Kidney epithelial cell (primary cell): ENCODE measurements around the gene NCOA3. TPM values are rescaled to one million over a fixed set of nuclear protein-coding genes. Genes with fewer than 3 reads are reported as not detected.

Source experiments
- DNase-seq: peaks from one replicate; pipeline ENCODE4 v3.0.0-alpha.2; 2010; ENCODE audit warnings: low read depth
- H3K27me3 ChIP-seq: 2 replicates; pipeline ENCODE4 v1.6.0; 2011; ENCODE audit warnings: low read length; ENCODE audit not compliant: control insufficient read depth, insufficient read depth
- H3K36me3 ChIP-seq: 2 replicates; pipeline ENCODE4 v1.5.1; 2011; ENCODE audit warnings: low read length; ENCODE audit not compliant: control insufficient read depth, insufficient read depth
- H3K4me3 ChIP-seq: 2 replicates; pipeline ENCODE4 v1.5.1; 2011; ENCODE audit warnings: low read depth, mild to moderate bottlenecking, control low read depth, low read length
- total RNA-seq: library from RNA; depleted of rRNA; stranded (reverse); fragments of >200 nt; gene quantifications from 2 replicates; pipeline ENCODE4 v1.2.3, GENCODE V29; 2015
- TF ChIP-seq, protein P1 (sequence below): IDR thresholded peaks from 2 replicates; pipeline ENCODE4 v1.5.1; 2011; ENCODE audit warnings: mild to moderate bottlenecking, moderate library complexity, low read length, control low read depth, inconsistent platforms; ENCODE audit not compliant: insufficient read depth, poor library complexity, severe bottlenecking

Gene NCOA3
- total RNA-seq, 1 donor from 2014 or later = 27.3 TPM

DNA sequence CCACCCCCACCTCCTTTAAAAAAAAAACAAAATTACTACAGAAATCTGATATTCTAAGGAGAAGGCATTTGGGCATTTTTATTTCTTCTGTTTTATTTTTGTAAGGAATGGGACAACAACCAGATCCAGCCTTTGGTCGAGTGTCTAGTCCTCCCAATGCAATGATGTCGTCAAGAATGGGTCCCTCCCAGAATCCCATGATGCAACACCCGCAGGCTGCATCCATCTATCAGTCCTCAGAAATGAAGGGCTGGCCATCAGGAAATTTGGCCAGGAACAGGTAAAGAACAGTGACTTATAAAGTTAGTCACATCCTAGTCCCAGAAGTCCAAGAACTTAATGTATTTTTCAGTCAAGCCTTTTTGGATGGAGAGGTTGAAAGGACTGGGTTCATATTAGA, 150.6 kb downstream of the NCOA3 start:
- H3K36me3 ChIP-seq = no peaks in the 10 kb centered on the region

DNA sequence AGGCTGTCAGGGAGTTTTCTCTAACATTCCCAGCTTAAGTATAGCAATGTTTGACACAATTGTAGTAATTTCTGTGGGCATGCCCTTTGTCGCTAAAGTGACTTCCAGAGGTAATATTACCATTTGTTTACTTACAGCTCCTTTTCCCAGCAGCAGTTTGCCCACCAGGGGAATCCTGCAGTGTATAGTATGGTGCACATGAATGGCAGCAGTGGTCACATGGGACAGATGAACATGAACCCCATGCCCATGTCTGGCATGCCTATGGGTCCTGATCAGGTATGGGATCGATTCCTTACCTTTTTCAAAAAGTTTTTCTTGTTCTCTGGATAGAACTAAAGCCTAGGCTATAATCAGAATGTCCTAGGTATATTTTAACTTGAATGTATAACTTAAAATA, 151.1 kb downstream of the NCOA3 start:
- Histone ChIP-seq H3K27me3 (no peaks in the 10 kb centered on the region), H3K36me3 (no peaks in the 10 kb centered on the region), H3K4me3 (no peak overlapping the region)
- DNase-seq = no peak
- TF ChIP-seq, protein P1, sequence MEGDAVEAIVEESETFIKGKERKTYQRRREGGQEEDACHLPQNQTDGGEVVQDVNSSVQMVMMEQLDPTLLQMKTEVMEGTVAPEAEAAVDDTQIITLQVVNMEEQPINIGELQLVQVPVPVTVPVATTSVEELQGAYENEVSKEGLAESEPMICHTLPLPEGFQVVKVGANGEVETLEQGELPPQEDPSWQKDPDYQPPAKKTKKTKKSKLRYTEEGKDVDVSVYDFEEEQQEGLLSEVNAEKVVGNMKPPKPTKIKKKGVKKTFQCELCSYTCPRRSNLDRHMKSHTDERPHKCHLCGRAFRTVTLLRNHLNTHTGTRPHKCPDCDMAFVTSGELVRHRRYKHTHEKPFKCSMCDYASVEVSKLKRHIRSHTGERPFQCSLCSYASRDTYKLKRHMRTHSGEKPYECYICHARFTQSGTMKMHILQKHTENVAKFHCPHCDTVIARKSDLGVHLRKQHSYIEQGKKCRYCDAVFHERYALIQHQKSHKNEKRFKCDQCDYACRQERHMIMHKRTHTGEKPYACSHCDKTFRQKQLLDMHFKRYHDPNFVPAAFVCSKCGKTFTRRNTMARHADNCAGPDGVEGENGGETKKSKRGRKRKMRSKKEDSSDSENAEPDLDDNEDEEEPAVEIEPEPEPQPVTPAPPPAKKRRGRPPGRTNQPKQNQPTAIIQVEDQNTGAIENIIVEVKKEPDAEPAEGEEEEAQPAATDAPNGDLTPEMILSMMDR = no peak

More for the DNA sequence above, 150.6 kb downstream of the NCOA3 start:
- TF ChIP-seq, protein P1 = no peak
- no peak for DNase-seq
- Histone ChIP-seq H3K27me3 (no peaks in the 10 kb centered on the region), H3K4me3 (no peak overlapping the region)

DNA sequence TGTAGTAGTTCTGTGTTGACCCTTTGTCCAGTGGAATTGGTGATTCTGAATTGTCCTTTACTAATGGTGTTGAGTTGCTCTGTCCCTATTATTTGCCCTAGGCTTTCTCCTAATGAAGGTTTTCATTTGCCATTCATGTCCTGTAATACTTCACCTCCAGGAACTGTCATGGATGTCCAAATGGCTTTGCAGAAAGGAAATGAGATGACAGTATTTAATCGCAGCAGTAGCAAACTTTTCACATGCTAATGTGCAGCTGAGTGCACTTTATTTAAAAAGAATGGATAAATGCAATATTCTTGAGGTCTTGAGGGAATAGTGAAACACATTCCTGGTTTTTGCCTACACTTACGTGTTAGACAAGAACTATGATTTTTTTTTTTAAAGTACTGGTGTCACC, 152.2 kb downstream of the NCOA3 start:
- TF ChIP-seq, protein P1 = no peak
- no peaks in the 10 kb centered on the region for H3K36me3 ChIP-seq
- H3K27me3 ChIP-seq = no peaks in the 10 kb centered on the region
- no peak for DNase-seq
- no peak overlapping the region for H3K4me3 ChIP-seq

DNA sequence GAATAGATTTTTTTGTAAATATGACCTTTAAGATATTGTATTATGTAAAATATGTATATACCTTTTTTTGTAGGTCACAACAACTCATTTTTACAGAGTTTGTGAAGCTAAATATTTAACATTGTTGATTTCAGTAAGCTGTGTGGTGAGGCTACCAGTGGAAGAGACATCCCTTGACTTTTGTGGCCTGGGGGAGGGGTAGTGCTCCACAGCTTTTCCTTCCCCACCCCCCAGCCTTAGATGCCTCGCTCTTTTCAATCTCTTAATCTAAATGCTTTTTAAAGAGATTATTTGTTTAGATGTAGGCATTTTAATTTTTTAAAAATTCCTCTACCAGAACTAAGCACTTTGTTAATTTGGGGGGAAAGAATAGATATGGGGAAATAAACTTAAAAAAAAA, 152.7 kb downstream of the NCOA3 start:
- no peak overlapping the region for H3K4me3 ChIP-seq
- no peak for DNase-seq
- no peaks in the 10 kb centered on the region for H3K27me3 ChIP-seq
- TF ChIP-seq, protein P1 = no peak
- H3K36me3 ChIP-seq = no peaks in the 10 kb centered on the region

DNA sequence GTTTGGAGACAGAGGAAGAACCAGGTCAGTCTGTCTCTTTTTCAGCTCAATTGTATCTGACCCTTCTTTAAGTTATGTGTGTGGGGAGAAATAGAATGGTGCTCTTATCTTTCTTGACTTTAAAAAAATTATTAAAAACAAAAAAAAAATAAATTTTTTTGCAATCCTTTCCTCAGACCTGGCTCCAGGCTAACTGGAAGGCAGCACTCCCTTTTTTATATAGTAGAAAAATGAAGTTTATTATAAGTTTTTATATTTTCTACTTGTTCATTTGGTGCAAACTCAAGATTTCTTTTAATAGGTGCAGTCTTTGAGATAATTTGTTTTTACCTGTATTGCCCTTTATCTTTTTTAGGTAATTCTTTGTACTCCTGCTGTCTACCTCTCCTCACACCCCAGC, 153.9 kb downstream of the NCOA3 start:
- H3K27me3 ChIP-seq = no peaks in the 10 kb centered on the region
- DNase-seq = no peak
- TF ChIP-seq, protein P1 = no peak
- no peak overlapping the region for H3K4me3 ChIP-seq
- no peaks in the 10 kb centered on the region for H3K36me3 ChIP-seq

DNA sequence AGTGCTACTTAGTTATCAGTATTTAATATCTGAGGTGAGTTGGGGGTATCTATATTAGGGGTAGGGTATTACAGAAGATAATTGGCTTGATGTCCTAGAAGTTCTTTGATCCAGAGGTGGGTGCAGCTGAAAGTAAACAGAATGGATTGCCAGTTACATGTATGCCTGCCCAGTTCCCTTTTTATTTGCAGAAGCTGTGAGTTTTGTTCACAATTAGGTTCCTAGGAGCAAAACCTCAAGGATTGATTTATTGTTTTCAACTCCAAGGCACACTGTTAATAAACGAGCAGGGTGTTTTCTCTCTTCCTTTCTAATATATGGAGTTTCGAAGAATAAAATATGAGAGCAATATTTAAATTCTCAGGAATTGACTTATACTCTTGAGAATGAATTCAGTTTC, 154.6 kb downstream of the NCOA3 start:
- TF ChIP-seq, protein P1 = no peak
- Histone ChIP-seq H3K36me3 (no peaks in the 10 kb centered on the region), H3K4me3 (no peak overlapping the region), H3K27me3 (no peaks in the 10 kb centered on the region)
- no peak for DNase-seq
